ENCODE measurements around the gene FCHSD2.

FCHSD2 gene

DNA sequence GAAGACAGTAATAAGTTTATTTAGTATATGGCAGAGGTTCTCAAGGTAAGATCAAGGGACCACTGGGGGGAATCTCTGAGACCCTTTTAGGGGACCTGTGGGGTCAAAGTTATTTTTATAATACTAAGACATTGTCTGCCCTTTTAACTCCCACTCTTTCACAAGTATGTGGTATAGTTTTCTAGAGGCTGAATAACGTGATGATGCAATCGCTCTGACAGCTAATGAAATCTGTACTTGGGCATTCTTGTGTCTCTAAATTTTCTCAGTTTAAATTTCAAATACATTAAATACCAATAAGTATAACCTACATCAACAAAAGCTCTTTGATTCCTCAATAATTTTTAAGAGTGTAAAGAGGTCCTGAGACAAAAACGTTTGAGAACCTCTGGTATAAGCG is 180.0 kb downstream of the FCHSD2 start:
- no peak for DNase-seq

DNA sequence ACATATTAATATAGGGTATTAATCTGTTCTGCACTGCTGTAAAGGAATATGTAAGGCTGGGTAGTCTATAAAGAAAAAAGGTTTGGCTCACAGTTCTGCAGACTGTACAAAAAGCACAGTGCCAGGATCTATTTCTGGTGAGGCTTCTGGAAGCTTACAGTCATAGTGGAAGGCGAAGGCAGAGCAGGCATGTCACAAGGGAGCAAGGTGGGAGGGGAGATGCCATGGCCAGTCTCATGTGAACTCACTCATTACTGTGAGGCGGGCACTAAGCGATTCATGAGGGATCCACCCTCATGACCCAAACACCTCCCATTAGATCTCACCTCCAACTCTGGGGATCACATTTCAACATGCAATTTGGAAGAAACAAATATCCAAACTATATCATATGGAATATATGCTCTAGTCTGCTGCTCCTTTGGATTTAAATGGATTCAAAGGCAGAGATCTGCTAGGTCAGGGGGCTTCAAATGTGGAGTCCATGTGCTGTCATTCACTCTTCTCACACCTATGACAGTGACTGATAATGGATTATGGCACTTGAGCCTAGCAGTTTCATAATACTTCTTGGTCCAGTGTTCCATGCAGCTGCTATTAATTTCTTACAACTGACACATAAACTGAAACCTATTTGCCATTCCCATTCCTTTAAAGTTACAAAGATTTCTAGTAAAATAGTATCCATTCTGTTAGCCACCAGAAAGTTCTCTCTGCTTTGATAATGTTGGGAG is 182.0 kb downstream of the FCHSD2 start:
- no peak for DNase-seq

DNA sequence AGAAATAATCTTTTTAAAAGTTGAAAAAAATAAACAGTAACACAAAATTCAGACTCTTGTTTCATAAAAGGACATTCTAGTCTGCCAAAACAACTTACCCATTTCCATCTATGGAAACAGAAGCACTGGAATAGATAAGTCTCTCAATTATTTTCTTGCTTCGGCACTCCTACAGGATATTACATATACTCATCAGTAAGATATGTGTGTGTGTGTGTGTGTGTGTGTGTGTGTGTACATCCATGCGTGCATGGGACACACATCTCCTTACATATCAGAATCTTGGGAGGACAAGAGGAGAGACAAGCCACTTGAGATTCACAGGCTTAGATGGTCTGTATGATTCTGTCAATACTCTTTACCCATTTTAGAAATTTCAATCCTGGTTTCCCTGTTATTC is 183.3 kb downstream of the FCHSD2 start:
- no peak for DNase-seq

DNA sequence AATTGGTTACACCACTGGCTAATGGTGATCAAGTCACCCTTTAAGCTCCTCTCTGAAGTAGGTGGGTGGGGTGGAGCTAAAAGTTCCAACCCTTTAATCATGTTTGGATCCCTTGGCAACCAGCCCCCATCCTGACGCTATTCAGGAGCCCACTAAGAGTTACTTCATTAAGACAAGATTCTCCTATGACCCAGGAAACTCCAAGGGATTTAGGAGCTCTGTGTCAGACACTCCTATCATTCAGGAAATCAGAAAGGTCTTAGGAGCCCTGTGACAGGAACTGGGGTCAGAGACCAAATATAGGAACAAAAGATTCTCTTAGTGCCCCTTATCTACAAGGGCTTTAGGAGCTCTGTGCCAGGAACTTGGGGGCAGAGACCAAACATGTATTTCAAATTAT is 186.7 kb downstream of the FCHSD2 start:
- DNase-seq = no peak

DNA sequence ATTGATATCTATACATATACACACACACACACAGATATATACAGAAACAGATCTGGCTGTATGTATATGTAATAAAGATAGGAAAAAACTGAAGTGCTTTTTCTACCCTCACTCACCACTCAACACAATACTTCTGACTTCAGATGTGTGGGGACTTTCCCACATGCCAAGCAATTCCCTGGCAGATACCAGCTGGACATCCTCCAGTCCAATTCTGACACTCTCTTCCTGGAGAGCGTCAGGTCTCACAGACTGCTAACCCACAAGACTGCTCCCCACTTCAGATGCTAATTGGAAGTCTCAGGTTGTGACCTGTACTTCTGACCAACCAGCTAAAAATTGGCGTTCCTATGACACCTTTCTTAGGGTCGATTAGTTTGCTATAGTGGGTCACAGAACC is 187.3 kb downstream of the FCHSD2 start:
- no peak for DNase-seq

DNA sequence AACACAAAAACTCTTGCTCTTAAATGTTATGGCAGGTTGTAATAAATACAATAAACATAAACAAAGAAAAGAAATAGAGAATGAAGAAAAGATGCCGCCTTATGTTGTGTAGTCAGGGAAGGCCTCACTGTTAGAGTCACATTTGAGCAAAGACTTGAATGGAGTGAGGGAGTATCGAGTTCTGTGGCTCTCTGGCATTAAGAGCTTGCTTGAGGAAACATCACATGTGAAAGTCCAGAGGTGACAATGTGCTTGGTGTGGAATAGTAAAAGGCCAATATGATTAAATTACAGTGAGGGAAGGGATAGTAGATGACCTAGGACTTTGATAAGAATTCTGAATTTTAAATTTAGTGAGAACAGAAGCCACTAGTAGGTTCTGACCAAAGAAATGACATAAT is 188.5 kb downstream of the FCHSD2 start:
- DNase-seq = no peak

DNA sequence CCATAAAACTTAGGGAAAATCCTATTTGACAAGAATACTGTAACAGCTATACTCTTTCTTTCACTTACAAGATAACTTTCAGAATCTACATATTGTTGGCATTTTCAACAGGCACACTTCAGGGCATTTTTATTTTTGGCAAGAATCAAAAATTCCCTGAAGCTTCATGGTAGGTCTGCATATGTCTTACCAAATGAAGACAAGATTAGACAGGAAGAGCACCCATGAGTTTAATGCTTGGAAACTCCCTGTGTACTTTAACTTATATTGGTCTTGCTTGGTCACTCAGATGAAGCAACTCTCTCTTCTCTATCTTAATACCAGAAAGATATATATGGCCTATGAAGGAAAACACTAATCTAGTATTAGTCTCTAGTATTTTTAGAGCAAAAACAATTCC is 190.2 kb downstream of the FCHSD2 start:
- no peak for DNase-seq

DNA sequence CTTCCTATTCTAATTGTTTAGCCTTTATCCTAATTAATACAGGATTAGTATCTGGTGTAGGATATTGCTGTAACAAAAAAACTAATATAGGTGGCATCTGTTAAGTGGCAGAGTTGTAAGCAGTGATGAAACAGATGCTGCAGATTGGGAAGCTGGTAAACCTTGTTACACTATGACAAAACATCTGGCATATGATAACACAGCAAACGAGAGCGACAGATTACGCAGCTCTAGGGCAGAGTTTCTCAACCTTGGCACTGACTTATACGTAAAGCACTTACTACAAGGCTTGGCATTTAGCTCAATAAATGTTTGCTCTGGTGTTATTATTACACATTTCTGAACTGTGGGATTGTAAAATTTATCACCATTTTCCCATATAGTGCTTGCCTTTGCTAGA is 190.9 kb downstream of the FCHSD2 start:
- no peak for DNase-seq

DNA sequence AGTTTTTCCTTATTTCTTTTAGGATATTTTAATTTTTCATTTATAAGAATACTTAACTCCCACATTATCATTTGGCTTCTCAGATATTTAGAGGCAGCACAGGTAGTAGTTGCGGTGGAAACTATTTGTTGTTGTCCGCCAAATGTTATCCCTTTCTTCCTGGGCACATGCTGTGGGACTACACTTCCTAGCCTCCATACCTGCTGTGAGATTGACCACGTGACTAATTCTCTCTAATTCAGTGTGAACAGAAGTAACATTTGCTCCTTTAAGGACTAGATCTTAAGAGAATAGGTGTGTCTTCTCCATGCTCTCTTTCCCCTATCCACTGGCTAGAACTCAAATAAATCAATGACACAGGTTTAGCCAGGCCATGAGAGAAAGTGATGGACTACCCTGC is 191.4 kb downstream of the FCHSD2 start:
- DNase-seq = no peak

DNA sequence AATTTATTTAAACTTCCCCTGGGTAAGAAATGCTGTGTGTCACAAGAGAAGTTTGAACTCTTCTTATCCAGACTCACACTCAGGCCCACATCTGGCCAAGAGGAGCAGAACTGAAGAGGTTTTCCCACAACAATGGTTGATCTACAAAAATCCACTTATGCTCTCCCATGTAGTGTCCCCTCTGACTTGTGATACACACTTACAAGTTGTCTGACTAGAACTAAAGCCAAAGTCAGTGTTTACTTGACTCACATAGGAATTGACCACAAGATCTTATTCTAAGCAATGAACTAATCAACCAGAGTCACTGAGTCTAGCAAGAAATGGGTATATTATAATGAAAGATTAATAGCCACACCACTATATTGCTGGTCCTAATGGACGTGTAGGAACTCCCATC is 194.9 kb downstream of the FCHSD2 start:
- no peak for DNase-seq

DNA sequence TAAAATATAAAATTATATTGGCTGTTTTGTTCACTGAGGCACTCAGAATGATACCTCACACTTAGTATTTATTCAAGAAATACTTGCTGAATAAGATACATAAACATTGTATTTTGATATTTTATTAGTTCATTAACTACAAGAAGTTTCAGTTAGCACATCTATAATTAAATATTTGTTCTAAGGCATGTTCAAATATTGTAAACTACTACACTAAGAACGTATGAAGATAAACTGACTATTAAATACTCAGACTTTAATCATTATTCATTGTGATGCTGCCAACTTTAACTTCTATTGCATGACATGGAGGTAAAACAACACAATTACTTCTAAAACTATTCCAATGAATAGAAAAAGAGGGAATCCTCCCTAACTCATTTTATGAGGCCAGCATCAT is 198.5 kb downstream of the FCHSD2 start:
- DNase-seq = no peak

DNA sequence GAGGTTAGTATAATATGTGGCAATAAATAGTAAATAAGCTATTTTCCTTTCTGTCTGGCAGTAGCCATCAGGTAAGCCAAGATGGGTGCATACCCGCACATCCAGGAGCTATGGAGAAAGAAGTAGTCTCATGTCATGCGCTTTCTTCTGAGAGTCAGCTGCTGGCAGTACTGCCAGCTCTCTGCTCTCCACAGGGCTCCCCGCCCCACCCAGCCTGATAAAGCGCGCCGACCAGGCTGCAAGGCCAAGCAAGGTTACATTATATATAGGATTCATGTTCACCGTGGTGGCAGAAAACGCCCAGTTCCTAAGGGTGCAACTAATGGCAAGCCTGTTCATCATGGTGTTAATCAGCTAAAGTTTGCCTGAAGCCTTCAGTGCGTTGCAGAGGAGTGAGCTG is 201.7 kb downstream of the FCHSD2 start:
- DNase-seq = no peak

DNA sequence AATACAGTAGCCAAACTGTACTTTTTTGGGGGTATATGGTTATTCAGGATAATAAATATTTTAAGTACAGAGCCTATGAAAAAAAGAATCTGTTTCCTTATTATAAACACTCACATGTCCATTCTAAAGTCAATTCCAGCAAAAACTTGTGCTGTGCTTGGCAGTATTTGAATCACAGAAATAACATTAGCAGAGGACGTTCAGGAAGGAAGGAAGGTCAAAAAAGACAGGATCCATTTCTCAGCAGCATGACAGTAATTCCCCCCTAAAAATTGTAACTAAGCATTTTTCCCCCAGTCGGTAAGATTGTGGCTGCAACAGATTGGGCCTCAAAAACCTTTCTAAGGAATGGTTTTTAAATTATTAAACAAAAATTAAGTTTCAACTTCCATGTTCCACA is 203.1 kb downstream of the FCHSD2 start:
- DNase-seq = no peak

DNA sequence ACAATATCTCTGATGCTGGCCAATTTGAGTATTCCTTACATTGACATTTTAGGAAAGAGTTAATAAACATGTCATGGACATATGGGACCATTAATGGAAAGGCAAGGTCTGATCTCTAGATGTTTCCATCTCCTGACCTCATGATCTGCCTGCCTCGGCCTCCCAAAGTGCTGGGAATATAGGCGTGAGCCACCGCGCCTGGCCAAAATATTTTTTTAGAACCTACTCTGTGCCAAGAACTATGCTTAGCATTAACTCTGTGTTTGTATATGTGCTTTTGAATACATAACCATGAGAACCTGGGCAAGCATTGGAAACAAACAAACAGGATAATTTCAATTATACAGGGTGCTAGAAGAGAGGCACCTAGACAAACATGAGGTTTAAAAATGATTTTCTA is 204.7 kb downstream of the FCHSD2 start:
- no peak for DNase-seq

DNA sequence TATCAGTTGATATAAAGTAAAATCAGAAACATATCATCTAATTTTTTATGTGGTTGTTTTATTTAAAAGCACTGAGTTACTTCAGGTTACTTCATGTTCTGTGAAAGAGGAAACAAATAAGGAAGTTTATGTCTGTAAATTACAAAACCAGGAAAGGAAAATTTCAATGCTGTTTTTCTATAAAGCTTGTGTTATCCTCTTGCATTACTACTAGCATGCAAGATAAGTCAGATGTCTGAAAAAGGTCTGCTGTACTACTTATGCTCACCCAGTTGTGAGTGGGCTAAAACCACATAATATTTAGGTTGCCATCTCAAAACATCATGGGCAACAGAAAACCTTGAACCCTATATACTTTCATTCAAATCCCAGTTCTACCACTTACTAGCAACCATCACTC is 206.4 kb downstream of the FCHSD2 start:
- no peak for DNase-seq

DNA sequence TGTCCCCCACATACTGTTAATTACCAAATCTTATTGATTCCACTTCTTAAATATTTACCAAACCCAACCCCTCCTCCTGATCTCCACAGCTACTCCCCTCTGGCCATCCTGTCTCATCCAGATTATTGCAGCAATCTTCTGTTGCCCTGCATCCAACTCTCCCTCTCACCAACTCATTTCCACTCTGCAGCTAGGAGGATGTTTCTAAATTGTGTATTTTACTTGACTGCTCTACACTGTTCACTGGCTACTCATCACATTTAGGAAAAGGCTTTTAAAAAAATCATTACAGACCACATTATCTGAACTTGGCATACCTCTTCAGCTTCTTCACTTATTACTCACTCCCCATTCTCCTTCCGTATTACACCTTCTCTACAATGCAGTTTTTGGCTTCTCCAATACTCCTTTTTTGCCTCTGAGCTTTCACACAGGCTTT is 210.0 kb downstream of the FCHSD2 start:
- no peak for DNase-seq

DNA sequence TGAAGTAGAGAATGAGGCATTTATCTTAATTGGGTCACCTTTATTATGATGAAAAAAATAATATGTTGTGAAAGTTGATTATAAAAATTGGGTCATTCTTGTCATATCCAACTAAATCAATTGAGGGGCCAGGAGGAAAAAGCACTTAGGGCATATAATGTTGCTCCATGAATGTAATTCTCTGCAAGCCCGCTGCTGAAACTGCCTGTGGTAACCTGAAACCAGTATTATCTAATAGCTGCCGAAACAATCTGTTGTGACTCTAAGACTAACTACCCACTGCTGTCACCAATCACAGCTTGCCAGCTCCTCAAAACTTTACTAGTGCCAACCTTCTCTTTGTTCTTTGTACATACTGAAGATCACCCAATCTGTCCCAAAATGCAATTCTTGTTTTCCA is 212.1 kb downstream of the FCHSD2 start:
- DNase-seq = no peak

DNA sequence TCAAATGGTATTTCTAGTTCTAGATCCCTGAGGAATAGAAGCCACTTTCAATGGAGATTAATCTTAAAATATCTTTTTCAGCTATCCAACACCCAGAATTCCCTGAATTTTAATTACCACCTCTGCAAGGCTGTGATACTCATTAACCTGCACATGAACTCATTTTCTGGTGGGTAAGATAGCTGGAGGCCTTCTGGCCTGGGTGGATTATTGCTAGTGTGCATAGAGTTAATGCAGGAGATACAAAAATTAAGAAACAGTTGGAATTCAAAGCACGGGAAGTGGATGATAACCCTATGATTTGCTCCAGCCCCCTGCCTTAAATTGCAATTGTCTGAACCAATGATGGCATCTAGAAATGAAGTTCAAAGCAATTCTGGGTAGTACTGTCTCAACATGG is 212.9 kb downstream of the FCHSD2 start:
- DNase-seq = no peak

DNA sequence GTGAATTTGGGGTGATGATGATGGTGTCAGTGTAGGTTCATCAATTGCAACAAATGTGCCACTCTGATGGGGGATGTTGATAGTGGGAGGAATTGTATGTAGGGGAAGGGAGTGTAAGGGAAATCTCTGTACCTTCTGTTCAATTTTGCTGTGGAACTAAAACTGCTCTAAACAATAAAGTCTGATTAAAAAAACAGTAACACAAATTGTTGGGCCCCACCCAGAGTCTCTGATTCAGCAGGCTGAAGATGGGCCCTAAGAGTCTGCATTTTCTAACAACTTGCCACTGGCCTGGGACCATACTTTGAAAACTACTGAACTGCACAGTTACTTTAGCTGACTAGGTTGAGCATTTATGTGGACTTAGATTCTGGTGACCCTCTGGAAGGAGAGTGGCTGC is 214.7 kb downstream of the FCHSD2 start:
- DNase-seq = no peak

DNA sequence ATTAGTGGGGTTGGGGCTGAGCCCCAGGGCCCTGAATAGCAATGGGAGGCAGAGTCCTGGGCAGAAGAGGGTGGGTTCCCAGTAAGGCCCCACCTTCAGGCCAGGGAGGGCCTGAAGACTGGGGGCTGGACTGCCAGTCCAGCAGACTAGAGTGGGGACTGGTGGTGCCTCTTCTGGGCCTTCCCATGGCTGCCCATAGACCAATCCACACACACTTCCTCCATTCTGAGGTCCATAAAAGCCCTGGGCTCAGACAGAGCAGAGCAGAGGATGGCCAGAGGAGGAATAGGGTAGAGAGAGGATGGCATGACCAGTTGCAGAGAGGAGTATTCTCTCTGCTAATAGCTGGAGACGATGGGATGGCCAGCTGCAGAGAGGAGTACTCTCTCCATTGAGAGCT is 216.0 kb downstream of the FCHSD2 start:
- no peak for DNase-seq

DNA sequence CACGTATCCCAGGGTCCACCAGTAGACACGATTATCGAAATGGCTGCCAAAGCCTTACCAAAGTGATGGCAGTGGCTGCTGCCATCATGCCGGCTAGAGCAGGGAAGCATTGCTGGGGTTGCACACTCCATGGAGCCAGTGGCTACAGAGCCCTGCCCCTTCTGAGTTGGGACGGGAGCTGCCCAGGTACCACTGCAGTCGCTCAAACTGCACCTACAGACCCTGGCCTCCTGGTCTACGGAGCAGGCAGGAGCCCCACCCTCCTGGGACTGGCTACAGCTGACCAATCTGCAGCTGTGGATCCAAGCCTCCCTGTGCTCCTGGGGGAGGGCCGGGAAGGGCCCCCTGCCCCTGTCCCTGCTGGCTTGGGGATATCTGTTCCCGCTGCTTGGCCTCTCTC is 216.5 kb downstream of the FCHSD2 start:
- DNase-seq = no peak

DNA sequence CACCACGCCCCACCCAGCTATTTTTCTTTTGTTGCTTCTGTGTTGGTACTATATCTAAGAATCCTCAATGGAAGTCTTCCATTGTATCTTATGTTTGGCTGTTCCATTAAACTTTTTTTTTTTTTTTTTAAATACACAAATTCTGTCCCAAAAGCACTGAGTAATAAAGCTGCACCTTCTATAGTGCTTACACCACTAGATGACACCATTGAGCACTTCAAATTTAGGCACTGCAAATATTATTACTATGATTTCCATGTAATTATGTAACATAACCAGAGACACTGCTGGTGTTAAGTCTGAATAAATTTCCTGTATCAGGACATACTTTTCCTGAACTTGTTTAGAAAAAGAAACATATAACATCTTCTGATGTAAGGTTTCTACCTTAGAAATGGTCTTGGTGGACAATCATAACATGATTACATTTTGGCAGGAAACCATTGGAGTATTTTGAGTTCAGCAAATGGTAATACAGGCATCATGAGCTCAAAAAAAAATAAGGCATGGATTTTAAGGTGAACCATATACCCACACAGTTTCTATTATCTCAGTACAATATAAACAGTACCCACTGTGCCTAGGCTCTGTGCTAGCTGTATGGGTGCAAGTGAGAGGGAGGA is 217.4 kb downstream of the FCHSD2 start:
- DNase-seq = no peak

DNA sequence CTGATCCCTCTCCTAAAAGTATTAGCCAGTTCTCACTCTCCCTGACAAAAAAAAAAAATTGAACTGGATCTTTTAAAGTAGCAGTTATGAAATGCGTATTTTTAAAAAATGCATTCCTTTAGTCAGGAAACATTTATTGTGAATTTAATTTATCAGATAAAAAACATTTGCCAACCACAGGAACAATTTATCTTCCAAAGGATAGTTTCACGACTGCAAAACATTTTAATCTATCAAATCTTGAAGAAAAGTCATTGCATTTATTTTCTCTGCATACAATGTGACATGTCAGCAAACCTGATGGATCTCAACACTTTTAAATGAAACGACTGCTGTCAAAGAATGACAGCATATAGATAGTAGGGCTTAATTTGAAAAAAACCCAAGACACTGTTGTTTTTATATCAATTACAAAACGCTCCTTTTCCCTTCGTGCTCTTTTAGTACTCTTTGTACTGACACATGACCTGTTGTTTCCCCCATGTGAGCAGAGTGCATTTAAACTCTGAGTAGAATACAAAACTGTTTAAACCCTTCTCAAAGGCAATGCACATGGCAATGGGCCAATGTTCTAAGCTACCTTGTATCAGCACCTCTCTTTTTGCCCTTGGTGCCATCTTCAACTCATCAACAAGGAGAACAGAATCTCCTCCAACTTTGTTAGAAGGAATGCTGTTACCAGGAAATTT is 220.9 kb downstream of the FCHSD2 start:
- no peak for DNase-seq

DNA sequence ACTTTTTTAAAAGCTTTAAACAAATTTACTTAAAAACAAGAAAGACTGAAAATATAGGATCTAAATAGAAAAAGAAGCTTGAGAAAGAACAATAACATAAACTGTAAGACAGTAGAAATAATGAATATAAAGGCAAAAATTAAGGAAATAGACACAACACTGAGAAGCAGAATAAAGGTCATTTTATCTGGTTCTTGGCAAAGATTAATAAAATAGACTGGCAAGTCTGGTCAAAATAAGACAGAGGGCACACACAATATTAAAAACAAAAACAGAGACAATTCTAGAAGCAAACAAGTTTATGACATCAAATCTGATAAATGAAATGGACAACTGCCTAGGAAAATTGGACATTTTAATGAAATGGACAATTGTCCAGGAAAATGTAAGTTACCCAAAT is 222.1 kb downstream of the FCHSD2 start:
- DNase-seq = no peak

DNA sequence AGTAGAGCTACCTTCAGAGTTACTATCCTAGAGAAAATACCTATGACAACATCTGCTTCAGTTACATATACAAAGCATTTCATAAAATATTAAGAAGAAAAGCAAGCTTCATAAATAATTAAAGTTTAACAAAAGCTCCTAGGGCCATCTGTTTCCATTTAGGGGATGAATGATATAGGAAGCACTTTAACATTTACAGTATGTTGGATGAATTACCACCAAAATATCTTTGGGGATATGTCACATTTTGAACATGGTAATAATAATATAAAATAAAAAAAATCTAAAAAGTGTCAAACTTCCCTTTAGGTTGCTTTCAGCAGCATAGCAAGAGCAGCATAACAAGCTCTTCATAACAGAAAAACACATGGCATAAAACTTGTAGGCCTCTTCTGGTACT is 223.3 kb downstream of the FCHSD2 start:
- no peak for DNase-seq

All from T1000 (cell line).